A673 (cell line): Measurements from ENCODE around the gene FGD4. TPM values are rescaled to one million over a fixed set of nuclear protein-coding genes. Genes with fewer than 3 reads are reported as not detected.

Experiments used
- BruUV-seq: library from RNA; stranded (reverse); fragments of 400-500 nt; replicated peaks from 2 replicates; lab custom pipeline; 2021; lab: Mats Ljungman, UMichigan
- CTCF ChIA-PET: fragments of 300-600 bp; sonication (Branson Sonifier 250); formaldehyde crosslinking; loops from one replicate; lab custom pipeline; 2022; ENCODE audit warnings: antibody characterized with exemption; lab: Charles Lee
- POLR2A ChIA-PET: fragments of 300-600 bp; sonication (Branson Sonifier 250); formaldehyde crosslinking; loops from one replicate; lab custom pipeline; 2022; ENCODE audit warnings: antibody characterized with exemption; ENCODE audit not compliant: low non-redundant PET; lab: Charles Lee
- DNase-seq: peaks from one replicate; pipeline ENCODE4 v3.0.0-alpha.2; 2015; ENCODE audit warnings: low spot score
- H3K27ac ChIP-seq: fragments of 200-600 bp; sonication (generic); 2 replicates; pipeline ENCODE4 v1.5.1; 2016; ENCODE audit warnings: mixed run types, low read depth, mild to moderate bottlenecking, mixed read lengths, antibody characterized with exemption, low read length; ENCODE audit not compliant: poor library complexity, severe bottlenecking
- H3K27me3 ChIP-seq: fragments of 200-600 bp; sonication (generic); replicated peaks from 2 replicates; pipeline ENCODE4 v1.6.1; 2017; ENCODE audit warnings: mixed run types, low read depth, mild to moderate bottlenecking, mixed read lengths, antibody characterized with exemption, low read length; ENCODE audit not compliant: insufficient read depth, poor library complexity
- H3K36me3 ChIP-seq: fragments of 200-600 bp; sonication (generic); 2 replicates; pipeline ENCODE4 v1.6.1; 2016; ENCODE audit warnings: mixed run types, mild to moderate bottlenecking, mixed read lengths, antibody characterized with exemption, low read length; ENCODE audit not compliant: insufficient read depth, poor library complexity, severe bottlenecking
- H3K4me1 ChIP-seq: fragments of 200-600 bp; sonication (generic); 2 replicates; pipeline ENCODE4 v1.6.1; 2017; ENCODE audit warnings: mixed run types, mild to moderate bottlenecking, mixed read lengths, antibody characterized with exemption, low read length; ENCODE audit not compliant: insufficient read depth, poor library complexity, severe bottlenecking
- H3K4me3 ChIP-seq: fragments of 200-600 bp; sonication (generic); 2 replicates; pipeline ENCODE4 v1.5.1; 2016; ENCODE audit warnings: low read depth, mixed run types, mild to moderate bottlenecking, mixed read lengths, low read length; ENCODE audit not compliant: poor library complexity, severe bottlenecking
- H3K9me3 ChIP-seq: fragments of 200-600 bp; sonication (generic); 2 replicates; pipeline ENCODE4 v1.6.1; 2016; ENCODE audit warnings: mixed run types, low read depth, mild to moderate bottlenecking, mixed read lengths, antibody characterized with exemption, low read length; ENCODE audit not compliant: poor library complexity, severe bottlenecking
- CTCF ChIP-seq: fragments of 300-800, 200-600 bp; sonication (generic); conservative IDR thresholded peaks from 2 replicates; pipeline ENCODE4 v1.5.1; 2017; ENCODE audit warnings: low read depth, mild to moderate bottlenecking, antibody characterized with exemption, low read length, moderate library complexity, mixed read lengths
- EZH2 ChIP-seq: fragments of 200-600 bp; sonication (generic); IDR thresholded peaks from 2 replicates; pipeline ENCODE4 v1.6.1; 2017; ENCODE audit warnings: borderline replicate concordance, low read depth, mild to moderate bottlenecking, mixed read lengths, antibody characterized with exemption, low read length; ENCODE audit not compliant: poor library complexity, severe bottlenecking
- intact Hi-C: fragments of 100-400 bp; cut with micrococcal nuclease; formaldehyde crosslinking; loops from one replicate; pipeline ENCODE4 v1.10.0; 2022; ENCODE audit not compliant: unreplicated experiment
- total RNA-seq: library from RNA; stranded (reverse); gene quantifications from 2 replicates; pipeline ENCODE4 v1.2.3, GENCODE V29; 2021

The FGD4 gene
- total RNA-seq, 1 experiment from 2014 or later = 21.5 TPM

DNA sequence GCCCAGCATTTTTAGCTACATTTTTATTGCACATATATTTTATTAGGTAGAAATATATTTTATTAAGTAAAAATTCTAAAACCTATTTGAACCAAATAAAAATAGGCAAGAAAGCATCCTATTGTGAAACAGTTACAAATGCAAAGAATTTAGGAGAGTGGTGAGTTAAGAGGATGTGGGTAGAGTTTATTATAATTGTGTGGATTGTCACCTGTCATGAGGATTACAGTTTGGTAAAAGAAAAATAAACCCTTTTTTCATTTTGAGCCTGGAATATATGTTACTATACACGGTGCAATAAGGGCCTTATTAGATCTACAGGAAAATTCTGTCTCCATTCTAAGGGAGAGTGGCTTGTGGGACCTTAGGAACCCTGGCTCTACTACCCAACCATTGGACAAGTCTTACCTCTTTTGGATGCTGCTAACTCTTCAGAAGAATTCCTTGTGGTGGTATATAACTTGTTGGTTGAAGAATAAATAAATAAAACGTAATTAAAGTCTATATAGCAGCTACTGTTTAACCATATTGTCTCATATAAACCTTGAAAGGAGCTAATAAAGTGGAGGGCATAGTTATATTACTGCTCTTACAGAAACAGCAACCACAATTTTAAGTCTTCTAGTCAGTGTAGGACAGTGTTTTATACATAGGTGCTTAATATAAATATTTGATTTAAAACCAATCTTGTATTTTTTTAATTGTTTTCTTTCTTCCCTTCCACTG, 67.8 kb downstream of the FGD4 start:
- Histone ChIP-seq H3K27me3 (no peaks in the 10 kb centered on the region), H3K4me3 (no peak overlapping the region), H3K27ac (no peak overlapping the region), H3K9me3 (no peaks in the 10 kb centered on the region), H3K36me3 (no peaks in the 10 kb centered on the region), H3K4me1 (no peaks in the 10 kb centered on the region)
- CTCF ChIA-PET = no interaction called here
- BruUV-seq = no TSS peak
- POLR2A ChIA-PET = no interaction called here
- TF ChIP-seq CTCF (no peak), EZH2 (no peak)
- intact Hi-C loops = no loop called here
- DNase-seq = no peak

GRCh38 chr12:32467959-32468863, 68.9 kb downstream of the FGD4 start:
- intact Hi-C loops = no loop called here
- Histone ChIP-seq H3K36me3 (no peaks in the 10 kb centered on the region), H3K27ac (no peak overlapping the region), H3K27me3 (no peaks in the 10 kb centered on the region), H3K4me3 (no peak overlapping the region), H3K9me3 (no peaks in the 10 kb centered on the region), H3K4me1 (no peaks in the 10 kb centered on the region)
- ChIA-PET CTCF (no interaction called here), POLR2A (interaction anchor here (0.6 to 0.7 kb wide), 2 partner anchors 50 to 1062 kb away, joined by 3 read pairs; no protein-coding TSS in a partner anchor)
- no peak for DNase-seq
- no TSS peak for BruUV-seq
- TF ChIP-seq EZH2 = no peak
- TF ChIP-seq CTCF = no peak

- Histone ChIP-seq H3K4me3 (no peak overlapping the region), H3K27me3 (no peaks in the 10 kb centered on the region), H3K4me1 (no peaks in the 10 kb centered on the region), H3K36me3 (no peaks in the 10 kb centered on the region), H3K9me3 (no peaks in the 10 kb centered on the region), H3K27ac (no peak overlapping the region)
- no peak for DNase-seq
- CTCF ChIA-PET = interaction anchor here (1.0 kb wide), 1 partner anchor 14 kb away, joined by 3 read pairs; no protein-coding TSS in a partner anchor
- no TSS peak for BruUV-seq
- no peak for TF ChIP-seq EZH2
- POLR2A ChIA-PET = no interaction called here
- intact Hi-C loops = no loop called here
Observed at GRCh38 chr12:32470936-32471470, 71.6 kb downstream of the FGD4 start.
